A673 (cell line): ENCODE results near the gene OXCT2.

Experiments
- CTCF ChIP-seq: fragments of 300-800, 200-600 bp; sonication (generic); conservative IDR thresholded peaks from 2 replicates; pipeline ENCODE4 v1.5.1; 2017; ENCODE audit warnings: low read depth, mild to moderate bottlenecking, antibody characterized with exemption, low read length, moderate library complexity, mixed read lengths
- EZH2 ChIP-seq: fragments of 200-600 bp; sonication (generic); IDR thresholded peaks from 2 replicates; pipeline ENCODE4 v1.6.1; 2017; ENCODE audit warnings: borderline replicate concordance, low read depth, mild to moderate bottlenecking, mixed read lengths, antibody characterized with exemption, low read length; ENCODE audit not compliant: poor library complexity, severe bottlenecking

DNA sequence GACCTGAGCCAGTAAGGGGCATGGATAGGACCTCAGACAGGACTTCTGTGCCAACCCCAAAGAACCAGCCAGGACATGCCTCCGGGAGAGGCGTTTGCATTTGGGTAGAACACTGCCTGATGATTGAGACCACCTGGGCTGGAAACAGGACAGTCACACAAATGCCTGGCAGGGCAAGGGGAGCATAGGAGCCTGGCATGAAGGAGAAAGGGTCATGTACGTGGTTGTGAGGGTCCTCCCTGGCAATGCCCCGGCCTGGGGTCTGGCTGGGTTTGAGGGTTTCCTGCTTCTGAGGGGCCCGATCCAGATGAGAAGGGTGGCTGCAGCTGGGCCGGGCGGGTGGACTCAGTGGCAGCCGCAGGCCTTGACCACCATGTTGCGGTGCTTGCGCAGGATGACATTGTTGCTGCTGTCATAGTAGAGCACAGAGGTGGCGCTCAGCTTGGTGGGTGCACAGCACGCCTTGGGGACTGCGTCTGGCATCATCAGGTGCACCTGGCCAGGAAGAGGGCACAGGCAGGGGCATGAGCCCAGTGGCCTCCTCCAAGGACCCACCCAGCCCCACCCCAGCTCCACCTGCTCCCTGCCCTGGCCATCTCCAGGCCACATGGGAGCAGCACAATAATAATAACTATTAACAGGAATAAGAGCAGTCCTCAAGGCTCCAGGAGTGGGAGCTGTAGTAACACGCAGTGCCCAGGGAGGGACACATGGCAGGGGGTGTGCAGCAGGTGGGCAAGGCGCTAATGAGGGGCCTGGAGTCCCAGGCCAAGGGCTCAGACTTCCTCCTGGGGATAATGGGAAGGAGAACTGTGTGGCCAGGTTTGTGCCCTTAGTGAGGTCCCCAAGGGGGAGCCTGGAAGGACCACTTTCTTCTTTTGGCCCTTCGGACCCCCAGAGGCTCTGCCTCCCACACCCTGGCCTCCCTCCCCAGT, 10.8 kb downstream of the OXCT2 start:
- no peak for TF ChIP-seq CTCF
- TF ChIP-seq EZH2, result no peak
